Endothelial cell of umbilical vein (primary cell): Measurements from ENCODE around the gene MICA. TPM values are rescaled to one million over a fixed set of nuclear protein-coding genes. Genes with fewer than 3 reads are reported as not detected.

Source experiments
- BruUV-seq: library from RNA; stranded (reverse); fragments of 400-500 nt; replicated peaks from 2 replicates; lab custom pipeline; 2021; lab: Mats Ljungman, UMichigan
- CTCF ChIA-PET: fragments of 300-600, 350-600 bp; sonication (Branson Sonifier 250); formaldehyde crosslinking; loops from one replicate; lab custom pipeline; 2021; ENCODE audit warnings: antibody characterized with exemption, inconsistent platforms; lab: Charles Lee
- POLR2A ChIA-PET: fragments of 300-600, 350-600 bp; sonication (Branson Sonifier 250); formaldehyde crosslinking; loops from one replicate; lab custom pipeline; 2021; ENCODE audit warnings: antibody characterized with exemption, inconsistent platforms; lab: Charles Lee
- DNase-seq: peaks from one replicate; pipeline ENCODE4 v3.0.0-alpha.2; 2011; ENCODE audit warnings: low read depth, low spot score
- FAIRE-seq: peaks from 2 replicates; lab custom pipeline; 2011; peaks lifted over from hg19 to GRCh38; lab: Jason Lieb, UNC
- H2AFZ ChIP-seq: 2 replicates; pipeline ENCODE4 v1.6.0; 2012; ENCODE audit warnings: low read depth, low read length, control low read depth, inconsistent platforms
- H3K27ac ChIP-seq: 2 replicates; pipeline ENCODE4 v1.5.1; 2011; ENCODE audit warnings: low read depth, mild to moderate bottlenecking, control low read depth, low read length, moderate library complexity; ENCODE audit not compliant: insufficient read depth
- H3K27me3 ChIP-seq, 2 experiments: 2 replicates each; pipeline versions ENCODE4 v1.6.0 to v1.6.1; 2011; ENCODE audit warnings: low read length in 2 of 2, mixed read lengths in 1 of 2; ENCODE audit not compliant: control insufficient read depth in 2 of 2, insufficient read depth in 2 of 2
- H3K36me3 ChIP-seq, 2 experiments: 2 replicates in 1 of 2; 3 replicates in 1 of 2; pipeline ENCODE4 v1.5.1; 2011; ENCODE audit warnings: low read length in 2 of 2, mild to moderate bottlenecking in 1 of 2, moderate library complexity in 1 of 2; ENCODE audit not compliant: control insufficient read depth in 2 of 2, insufficient read depth in 2 of 2; ENCODE audit errors: extremely low read depth in 1 of 2
- H3K4me1 ChIP-seq: 3 replicates; pipeline ENCODE4 v1.5.1; 2011; ENCODE audit warnings: mild to moderate bottlenecking, low read length; ENCODE audit not compliant: control insufficient read depth, insufficient read depth; ENCODE audit errors: extremely low read depth
- H3K4me2 ChIP-seq: 2 replicates; pipeline ENCODE4 v1.6.1; 2011; ENCODE audit warnings: low read length, control low read depth, mixed read lengths; ENCODE audit not compliant: insufficient read depth
- H3K4me3 ChIP-seq, 3 experiments: fragments of 200-600 bp in 1 of 3; sonication (generic), shearing (Covaris generic) in 1 of 3; replicated peaks in 1 of 3; 2 replicates each; pipeline ENCODE4 v1.5.1; 2011 to 2016; ENCODE audit warnings: control low read depth in 3 of 3, low read length in 3 of 3, mild to moderate bottlenecking in 2 of 3, inconsistent platforms in 1 of 3, low read depth in 1 of 3, moderate library complexity in 1 of 3; ENCODE audit not compliant: insufficient read depth in 1 of 3
- H3K79me2 ChIP-seq: 2 replicates; pipeline ENCODE4 v1.6.0; 2012; ENCODE audit warnings: low read length, inconsistent platforms; ENCODE audit not compliant: control insufficient read depth, insufficient read depth
- H3K9ac ChIP-seq: replicated peaks from 2 replicates; pipeline ENCODE3; 2011; ENCODE audit warnings: low read length, control low read depth; ENCODE audit not compliant: insufficient read depth; ENCODE audit errors: extremely low read depth
- H3K9me1 ChIP-seq: replicated peaks from 3 replicates; pipeline ENCODE4 v1.6.0; 2011; ENCODE audit warnings: mild to moderate bottlenecking, low read length; ENCODE audit not compliant: control insufficient read depth, insufficient read depth; ENCODE audit errors: extremely low read depth
- H3K9me3 ChIP-seq: replicated peaks from 2 replicates; pipeline ENCODE4 v1.5.1; 2012; ENCODE audit warnings: low read length, inconsistent platforms; ENCODE audit not compliant: control insufficient read depth, insufficient read depth
- H4K20me1 ChIP-seq: replicated peaks from 2 replicates; pipeline ENCODE3; 2011; ENCODE audit warnings: mild to moderate bottlenecking, low read length; ENCODE audit not compliant: control insufficient read depth, insufficient read depth; ENCODE audit errors: extremely low read depth
- CTCF ChIP-seq, 2 donors: IDR thresholded peaks; 1 replicate in 1 of 2; 2 replicates in 1 of 2; pipeline ENCODE4 v1.5.1; 2011; ENCODE audit warnings: low read length in 2 of 2, mild to moderate bottlenecking in 2 of 2, moderate library complexity in 2 of 2, control low read depth in 1 of 2, inconsistent platforms in 1 of 2, low read depth in 1 of 2; ENCODE audit not compliant: insufficient read depth in 1 of 2; ENCODE audit errors: extremely low read depth in 1 of 2
- EZH2 ChIP-seq: IDR thresholded peaks from 2 replicates; pipeline ENCODE4 v1.6.1; 2012; ENCODE audit warnings: borderline replicate concordance, low read depth, mild to moderate bottlenecking, moderate library complexity, low read length, inconsistent platforms; ENCODE audit not compliant: severe bottlenecking
- FOS ChIP-seq: IDR thresholded peaks from 2 replicates; pipeline ENCODE4 v1.6.1; 2011; ENCODE audit warnings: mild to moderate bottlenecking, low read length, moderate library complexity, borderline replicate concordance; ENCODE audit not compliant: insufficient read depth
- GATA2 ChIP-seq: IDR thresholded peaks from 2 replicates; pipeline ENCODE4 v1.7.0; 2011; ENCODE audit warnings: low read depth, mild to moderate bottlenecking, moderate library complexity, mixed read lengths, low read length; ENCODE audit not compliant: insufficient read length, insufficient read depth
- JUN ChIP-seq: IDR thresholded peaks from 2 replicates; pipeline ENCODE4 v1.6.1; 2011; ENCODE audit warnings: borderline replicate concordance, low read depth; ENCODE audit not compliant: insufficient read length, insufficient read depth
- MAX ChIP-seq: IDR thresholded peaks from 2 replicates; pipeline ENCODE4 v1.6.1; 2011; ENCODE audit not compliant: insufficient read depth, insufficient read length
- MYC ChIP-seq: IDR thresholded peaks from one replicate; pipeline ENCODE4 v1.6.1; 2011; ENCODE audit warnings: mild to moderate bottlenecking, low read depth, low read length
- POLR2A ChIP-seq: IDR thresholded peaks from 2 replicates; pipeline ENCODE4 v1.6.1; 2012; ENCODE audit warnings: low read depth, mild to moderate bottlenecking, control low read depth, low read length
- POLR2AphosphoS5 ChIP-seq: IDR thresholded peaks from 2 replicates; pipeline ENCODE4 v1.6.1; 2012; ENCODE audit warnings: low read depth, mild to moderate bottlenecking, control low read depth, low read length, moderate library complexity; ENCODE audit not compliant: insufficient read depth
- dilution Hi-C: fragments of 300-500 bp; cut with MboI; formaldehyde crosslinking; loops from one replicate; pipeline ENCODE4 v1.15.0; 2019; ENCODE audit warnings: low sequenced_read_pairs; ENCODE audit not compliant: extremely low pct_ligation_motif_present
- intact Hi-C: fragments of 100-400 bp; cut with micrococcal nuclease; formaldehyde crosslinking; loops from one replicate; pipeline ENCODE4 v1.10.0; 2022
- polyA plus RNA-seq, 4 experiments: library from polyadenylated mRNA; depleted of rRNA in 3 of 4; stranded (reverse) in 3 of 4; unstranded in 1 of 4; fragments of >200 nt; gene quantifications; 2 replicates each; pipeline versions ENCODE4 v1.2.1 to v1.2.3, GENCODE V29; 2011 to 2012; ENCODE audit warnings: missing spikeins in 1 of 4
- total RNA-seq: library from RNA; stranded (reverse); gene quantifications from 2 replicates; pipeline ENCODE4 v1.2.3, GENCODE V29; 2021

MICA gene
- total and polyA plus RNA-seq, 2 donors (not counting 3 experiments of a cell fraction or from before 2014, with no cell fraction given): 42.5 to 99.3 TPM

GRCh38 chr6:31394381-31394780, 9.0 kb upstream of the MICA start:
- H3K4me1 ChIP-seq: peaks cover 14% of the 10 kb centered on the region
- no peak for TF ChIP-seq POLR2A
- no peak for TF ChIP-seq MYC
- no peak for TF ChIP-seq MAX
- TF ChIP-seq JUN: no peak
- no peak for TF ChIP-seq GATA2
- no peak for TF ChIP-seq CTCF (IDR thresholded peaks at IDR 0.05; ENCODE audit: extremely low read depth in 1 of 2, insufficient read depth in 1 of 2, low read depth in 1 of 2, low read length in 2 of 2)
- no peak for TF ChIP-seq EZH2
- no peak for TF ChIP-seq FOS
- no peak for TF ChIP-seq POLR2AphosphoS5
- no peak overlapping the region for H3K4me2 ChIP-seq
- H4K20me1 ChIP-seq: no peaks in the 10 kb centered on the region
- intact Hi-C loops (no loop called here), dilution Hi-C loops (no loop called here)
- POLR2A ChIA-PET: no interaction called here
- H3K79me2 ChIP-seq: no peaks in the 10 kb centered on the region
- no TSS peak for BruUV-seq
- H3K27me3 ChIP-seq: no peaks in the 10 kb centered on the region
- CTCF ChIA-PET: interaction anchor here (0.9 to 2.4 kb wide), 2 partner anchors 28 to 48 kb away, joined by 3 to 12 read pairs; no protein-coding TSS in a partner anchor
- no peaks in the 10 kb centered on the region for H3K36me3 ChIP-seq
- no peak overlapping the region for H3K27ac ChIP-seq
- DNase-seq (no peak), FAIRE-seq (no peak)
- H3K9me1 ChIP-seq: no peaks in the 10 kb centered on the region
- no peak overlapping the region for H3K4me3 ChIP-seq
- H2AFZ ChIP-seq: no peak overlapping the region
- H3K9me3 ChIP-seq: no peaks in the 10 kb centered on the region
- H3K9ac ChIP-seq: no peak overlapping the region
